A673 (cell line): ENCODE results near the gene ATP2B2.

Experiments
- CTCF ChIP-seq: fragments of 300-800, 200-600 bp; sonication (generic); conservative IDR thresholded peaks from 2 replicates; pipeline ENCODE4 v1.5.1; 2017; ENCODE audit warnings: low read depth, mild to moderate bottlenecking, antibody characterized with exemption, low read length, moderate library complexity, mixed read lengths
- EZH2 ChIP-seq: fragments of 200-600 bp; sonication (generic); IDR thresholded peaks from 2 replicates; pipeline ENCODE4 v1.6.1; 2017; ENCODE audit warnings: borderline replicate concordance, low read depth, mild to moderate bottlenecking, mixed read lengths, antibody characterized with exemption, low read length; ENCODE audit not compliant: poor library complexity, severe bottlenecking

- TF ChIP-seq CTCF (no peak), EZH2 (no peak)
Observed at GRCh38 chr3:10440684-10441083, 64.7 kb downstream of the ATP2B2 start.
